NCI-H82 treated with DMSO at 0.1 percent for 48 hours (cell line): Measurements from ENCODE around the gene RIMS4.
"Not testable (repeated sequence)": the region's sequence is repeated elsewhere in the genome, so short reads cannot be mapped to it uniquely, and the experiment has no call there.

ENCODE experiments used
- DNase-seq: peaks from one replicate; lab custom pipeline; 2025; ENCODE audit not compliant: unreplicated experiment; lab: John Stamatoyannopoulos, UW

Gene RIMS4

DNA sequence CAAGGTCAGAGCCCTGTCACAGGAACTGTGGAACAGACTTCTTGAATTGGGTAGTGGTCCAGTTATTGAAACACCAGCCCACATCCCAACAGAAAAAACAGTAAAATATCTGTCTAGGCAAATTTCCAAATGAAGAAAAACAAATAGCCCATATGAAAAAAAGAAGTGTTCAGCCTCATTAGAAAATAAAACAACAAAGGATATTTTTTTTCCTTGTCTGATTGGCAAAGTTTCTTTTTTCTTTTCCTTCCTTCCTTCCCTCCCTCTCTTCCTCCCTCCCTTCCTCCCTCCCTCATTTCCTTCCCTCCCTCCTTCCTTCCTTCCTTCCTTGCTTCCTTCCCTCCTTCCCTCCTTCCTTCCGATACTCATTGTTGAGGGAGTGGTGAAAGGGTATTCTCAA, 20.6 kb upstream of the RIMS4 start:
- DNase-seq: no peak

DNA sequence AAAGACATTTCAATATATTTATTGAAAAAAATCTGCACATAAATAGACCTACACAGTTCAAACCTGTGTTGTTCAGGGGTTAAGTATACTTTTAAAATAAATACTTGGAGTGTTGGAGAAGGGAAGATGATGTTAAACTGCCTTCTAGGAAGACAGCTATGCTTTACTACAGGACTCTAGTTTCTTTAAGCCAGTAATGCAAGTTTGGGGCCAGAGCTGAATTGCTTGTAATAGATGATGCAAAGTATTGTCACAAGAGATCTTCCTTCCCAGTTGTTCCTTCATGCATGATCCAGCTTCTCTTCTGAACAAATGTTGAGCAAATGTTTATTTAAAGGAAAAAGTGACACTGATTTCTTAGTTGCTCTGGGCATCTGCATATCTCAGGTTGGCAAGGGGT, 20.2 kb upstream of the RIMS4 start:
- DNase-seq: no peak

DNA sequence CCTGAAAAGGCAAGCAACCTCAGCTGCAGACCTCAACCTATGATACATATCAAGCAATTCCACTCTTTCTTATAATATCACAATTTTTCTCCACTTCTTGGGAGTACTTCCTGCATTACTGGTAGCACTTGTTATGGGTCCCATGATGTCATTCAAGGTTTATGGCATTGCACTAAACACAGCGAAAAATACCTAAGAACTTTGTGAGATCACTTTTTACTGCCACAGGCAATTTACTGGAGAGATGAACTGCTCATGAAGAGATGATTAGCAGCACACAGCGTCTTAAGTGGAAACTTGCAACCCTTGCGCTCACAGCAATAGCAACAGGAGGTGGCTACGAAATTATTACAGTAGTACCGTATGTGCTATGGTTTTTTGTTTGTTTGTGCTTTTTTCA, 19.3 kb upstream of the RIMS4 start:
- no peak for DNase-seq

DNA sequence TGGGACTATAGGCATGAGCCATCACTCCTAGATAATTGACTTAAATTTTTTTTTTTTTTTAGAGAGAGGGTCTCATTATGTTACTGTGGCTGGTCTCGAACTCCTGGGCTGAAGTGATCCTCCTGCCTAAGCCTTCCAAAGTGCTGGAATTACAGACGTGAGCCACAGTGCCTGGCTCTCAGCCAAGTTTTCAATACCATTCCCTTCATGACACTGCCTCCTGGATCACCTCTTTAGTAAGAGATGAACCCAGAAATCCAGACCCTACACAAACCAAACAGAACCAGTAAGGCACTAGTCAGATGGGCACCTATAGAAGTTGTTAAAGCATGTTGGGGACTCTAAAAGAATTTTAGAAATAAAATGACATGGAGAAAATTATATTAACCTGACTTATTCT, 18.3 kb upstream of the RIMS4 start:
- no peak for DNase-seq

DNA sequence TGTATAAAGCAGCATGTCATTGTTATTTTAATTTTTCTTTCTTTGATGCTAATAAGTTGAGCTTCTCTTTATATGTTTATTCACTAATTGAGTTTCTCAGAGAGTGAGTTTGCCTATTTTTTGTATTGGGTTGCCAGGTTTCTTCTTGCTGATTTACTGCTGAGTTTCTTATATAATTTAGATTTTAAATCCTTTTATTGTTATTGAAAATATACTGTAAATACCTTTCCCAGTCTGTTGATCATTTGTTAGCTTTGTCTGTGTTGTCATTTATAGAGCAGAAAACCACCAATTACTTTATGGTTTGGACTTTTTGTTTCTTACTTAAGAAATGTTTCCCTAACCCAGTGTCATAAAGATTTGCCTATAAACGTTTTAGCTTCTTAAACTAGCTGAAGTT, 17.1 kb upstream of the RIMS4 start:
- no peak for DNase-seq

DNA sequence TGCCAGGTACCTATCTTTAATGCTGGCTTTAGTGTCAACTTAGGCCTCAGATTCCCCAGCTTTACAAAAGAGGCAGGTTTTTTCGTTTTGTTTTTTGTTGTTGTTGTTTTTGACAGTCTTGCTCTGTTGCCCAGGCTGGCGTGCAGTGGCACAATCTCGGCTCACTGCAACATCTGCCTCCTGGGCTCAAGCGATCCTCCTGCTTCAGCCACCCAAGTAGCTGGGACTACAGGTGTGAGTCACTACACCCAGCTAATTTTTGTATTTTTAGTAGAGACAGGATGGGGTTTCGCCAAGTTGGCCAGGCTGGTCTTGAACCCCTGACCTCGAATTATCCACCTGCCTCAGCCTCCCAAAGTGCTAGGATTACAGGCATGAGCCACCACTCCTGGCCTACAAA, 11.2 kb upstream of the RIMS4 start:
- DNase-seq: not testable (repeated sequence)

DNA sequence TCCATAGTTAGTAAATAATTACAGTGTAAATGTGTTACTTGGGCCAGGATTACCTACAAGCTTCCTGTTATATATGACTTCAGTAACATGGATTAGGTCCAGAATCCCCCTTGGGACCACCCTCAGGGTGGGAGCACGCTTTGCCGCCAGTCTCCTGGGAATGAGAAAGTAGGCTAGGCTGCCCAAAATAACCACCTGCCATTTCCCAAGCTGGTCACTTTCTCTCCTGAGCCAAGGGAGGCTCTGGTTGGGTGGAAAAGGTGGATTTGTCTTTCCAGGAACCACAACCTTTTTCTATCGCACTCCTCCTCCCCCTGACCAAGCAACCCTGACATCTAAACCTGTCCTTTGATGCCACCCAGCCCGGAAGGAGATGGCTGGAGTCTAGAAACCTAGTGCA, 9.6 kb upstream of the RIMS4 start:
- DNase-seq: peak; percentile 6

DNA sequence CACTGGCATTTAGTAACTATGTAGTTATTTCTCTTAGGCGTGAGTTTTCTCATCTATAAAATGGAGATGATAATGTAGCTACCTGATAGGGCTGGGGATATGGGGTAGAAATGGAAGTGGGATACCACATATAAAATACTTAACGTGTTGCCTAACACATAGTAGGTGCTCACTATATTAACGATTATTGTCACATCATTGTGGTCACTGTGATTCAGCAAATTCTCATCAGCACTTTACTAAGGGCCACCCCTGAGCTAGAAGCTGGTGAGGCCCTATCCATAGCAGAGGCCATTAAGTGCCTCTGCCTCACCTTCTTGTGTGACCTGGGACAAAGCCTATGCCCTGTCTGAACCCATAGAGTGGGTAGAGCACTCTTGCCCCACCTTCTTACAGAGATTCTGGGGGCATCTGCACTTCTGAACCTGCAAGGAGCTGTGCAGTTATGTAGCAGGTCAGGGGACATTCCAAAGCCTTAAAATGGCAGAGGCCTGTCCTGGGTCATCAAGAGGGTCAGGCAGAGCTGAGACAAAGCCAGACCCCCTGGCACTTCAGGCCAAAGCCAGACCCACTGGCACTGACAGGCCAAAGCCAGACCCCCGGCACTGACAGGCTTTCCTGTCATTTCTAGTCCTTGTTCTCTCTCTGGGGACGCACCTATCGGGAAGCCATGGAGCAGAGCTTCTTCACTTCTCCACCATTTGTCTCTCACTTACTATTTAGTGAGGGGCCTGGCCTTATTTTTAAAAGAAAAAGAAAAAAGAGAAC, 7.0 kb upstream of the RIMS4 start:
- no peak for DNase-seq

DNA sequence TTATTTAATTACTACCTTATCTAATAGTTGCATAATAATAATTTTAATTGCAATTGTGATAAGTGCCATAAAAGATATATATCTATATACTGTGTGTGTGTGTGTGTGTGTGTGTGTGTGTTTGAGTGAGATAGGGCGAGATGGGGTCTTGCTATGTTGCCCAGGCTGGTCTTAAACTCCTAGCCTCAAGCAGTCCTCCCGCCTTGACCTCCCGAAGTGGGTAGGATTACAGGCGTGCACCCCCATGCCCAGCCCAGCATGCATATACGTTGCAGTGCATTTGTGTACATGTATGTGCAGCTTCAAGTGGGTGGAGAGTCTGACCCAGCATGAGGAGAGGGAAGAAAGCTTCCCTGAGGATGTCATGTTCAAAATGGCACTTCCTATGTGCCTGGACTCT, 4.6 kb upstream of the RIMS4 start:
- no peak for DNase-seq

DNA sequence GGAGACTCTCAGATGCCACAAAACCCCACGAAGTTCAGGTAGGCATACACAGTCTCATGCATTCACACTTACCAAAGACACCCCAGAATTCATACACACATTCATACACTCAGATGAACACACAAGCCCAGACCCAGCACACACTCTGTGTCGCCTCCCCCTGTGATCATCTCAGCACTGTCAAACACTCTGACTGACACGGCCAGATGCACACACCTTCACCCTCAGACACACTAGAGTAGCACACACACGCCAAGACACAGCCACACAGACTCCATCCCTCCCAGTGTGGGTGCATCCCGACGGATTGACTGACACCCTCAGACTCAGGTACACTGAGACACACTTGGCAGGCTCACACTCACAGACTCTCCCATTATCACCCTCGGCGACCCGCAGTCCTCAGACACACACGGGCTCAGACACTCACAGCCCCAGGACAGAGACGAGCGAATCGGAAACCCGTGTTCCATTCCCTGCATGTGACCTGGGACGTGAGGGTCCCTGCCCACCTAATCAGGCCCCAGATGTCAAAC, 872 bp upstream of the RIMS4 start:
- no peak for DNase-seq

DNA sequence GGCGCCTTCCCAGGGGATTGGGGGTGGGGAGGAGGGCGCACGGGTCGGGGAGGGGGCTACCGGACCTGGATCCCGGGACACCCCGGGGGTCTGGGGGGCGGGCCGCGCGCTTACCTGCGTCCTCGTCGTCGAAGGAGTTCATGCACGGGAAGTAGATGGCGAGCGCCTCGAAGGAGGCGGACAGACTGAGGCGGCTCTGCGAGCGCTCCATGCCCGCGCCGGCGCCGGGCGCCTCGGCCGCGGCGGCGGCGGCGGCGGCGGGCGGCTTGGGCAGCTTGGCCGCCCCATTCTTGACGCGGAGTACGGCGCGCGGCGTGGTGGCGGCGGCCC, 320 bp downstream of the RIMS4 start:
- no peak for DNase-seq

DNA sequence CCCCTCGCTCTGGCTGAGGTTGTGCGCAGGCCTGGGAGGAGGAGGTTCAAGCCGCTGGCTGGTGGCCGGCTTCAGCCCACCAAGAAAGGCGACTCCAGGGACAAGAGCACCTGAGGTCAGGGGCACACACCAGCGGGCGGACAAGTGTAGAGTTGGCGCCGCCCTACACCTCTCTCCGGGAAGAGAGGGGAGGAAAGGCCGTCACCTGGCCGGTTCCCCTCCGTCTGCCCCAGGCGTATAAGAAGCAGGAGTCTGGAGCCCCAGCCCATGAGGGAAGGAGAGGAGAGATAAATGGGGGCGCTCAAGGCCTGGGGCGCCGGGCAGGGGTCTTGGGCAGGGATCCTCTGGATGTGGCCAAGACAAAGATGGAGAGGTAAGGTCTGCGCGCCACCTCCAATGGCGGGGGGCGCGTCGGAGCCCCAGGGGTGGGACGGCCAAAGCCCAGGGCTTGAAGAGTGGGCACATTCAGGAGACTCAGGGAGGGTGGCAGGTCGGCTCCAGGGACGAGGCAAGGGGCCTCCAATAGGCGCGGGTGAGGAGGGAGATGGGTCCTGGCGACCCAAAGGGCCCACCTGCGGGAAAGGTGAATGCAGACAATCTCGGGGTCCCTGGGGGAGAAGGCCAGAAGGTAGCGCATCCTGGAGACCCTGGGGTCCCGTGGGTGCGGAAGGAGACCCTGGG, 826 bp downstream of the RIMS4 start:
- no peak for DNase-seq

DNA sequence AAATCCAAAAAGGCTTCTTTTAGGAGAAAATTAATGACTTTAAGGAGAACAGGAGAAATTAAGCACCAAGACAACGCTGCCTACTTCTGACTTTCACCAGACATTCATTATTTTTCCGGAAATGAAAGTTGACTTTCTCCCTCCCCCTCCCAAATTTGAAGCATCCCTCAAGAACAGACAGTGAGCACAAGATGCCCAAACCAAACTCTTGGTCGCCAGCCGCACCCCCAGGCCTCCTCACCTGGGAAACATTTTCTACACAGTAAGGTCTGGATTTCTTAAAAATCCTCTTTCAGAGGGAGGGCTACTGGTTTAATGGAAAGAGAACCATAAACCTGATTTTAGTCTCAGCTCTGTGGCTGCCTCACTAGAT, 2.7 kb downstream of the RIMS4 start:
- no peak for DNase-seq

DNA sequence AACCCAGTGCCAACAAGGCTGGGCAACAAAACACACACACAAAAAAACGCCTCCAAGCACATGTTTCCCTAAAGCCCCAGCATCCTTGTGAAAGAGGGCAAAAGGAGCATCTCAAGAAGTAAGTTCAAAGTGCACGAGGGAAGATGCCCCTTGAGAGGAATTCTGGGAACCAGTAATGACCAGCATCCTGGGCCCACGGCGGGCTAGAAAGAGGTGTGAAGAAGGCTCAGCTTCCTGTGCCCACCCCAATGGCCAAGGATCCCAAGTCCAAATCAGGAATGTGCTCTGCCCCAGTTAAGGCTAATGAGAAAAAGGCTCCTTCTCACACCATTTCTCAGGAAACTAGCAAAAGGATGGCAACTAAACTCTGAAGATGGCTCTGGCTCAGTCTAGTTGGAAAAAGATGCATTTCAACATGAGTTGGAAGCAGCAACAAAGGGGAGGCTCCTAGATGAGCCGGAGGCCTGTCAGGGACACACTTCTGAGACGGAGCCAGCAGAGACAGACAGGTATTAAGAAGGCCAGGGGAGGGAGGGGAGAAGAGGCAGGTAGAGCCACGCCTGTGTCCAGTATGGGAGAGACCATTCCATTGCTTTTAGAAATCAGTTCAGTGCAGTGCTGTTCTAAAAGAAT, 3.2 kb downstream of the RIMS4 start:
- DNase-seq: no peak

DNA sequence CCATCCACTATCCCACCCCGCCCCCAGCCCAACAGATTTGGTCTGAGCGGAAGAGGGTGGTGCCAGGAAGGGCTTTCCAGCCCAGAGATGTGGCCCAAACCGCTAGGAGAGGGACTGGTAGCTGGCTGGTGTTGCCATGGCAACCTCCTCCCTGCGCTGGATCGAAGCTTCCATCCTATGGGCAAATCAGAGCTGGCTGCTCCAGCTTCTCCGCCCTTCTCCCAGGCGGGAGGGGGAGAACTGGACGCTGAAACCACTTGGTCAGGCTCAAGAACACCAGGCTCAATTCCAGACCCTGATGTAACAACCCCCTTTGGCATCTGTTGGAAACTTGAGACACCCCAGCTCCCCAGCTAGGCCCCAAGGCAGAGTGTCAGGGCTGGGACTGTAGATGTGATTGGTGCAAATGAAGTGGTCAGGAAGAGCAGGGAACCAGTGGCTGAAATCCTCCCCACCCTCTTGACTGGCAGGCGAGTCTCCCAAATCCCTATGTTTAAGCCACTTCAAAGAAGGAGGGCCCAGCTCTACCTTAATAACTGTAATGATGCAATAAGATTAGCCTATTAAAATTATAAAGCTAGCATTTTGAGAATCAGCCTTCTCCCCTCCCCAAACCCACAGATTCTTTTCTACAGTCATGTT, 4.2 kb downstream of the RIMS4 start:
- DNase-seq: peak; percentile 36

DNA sequence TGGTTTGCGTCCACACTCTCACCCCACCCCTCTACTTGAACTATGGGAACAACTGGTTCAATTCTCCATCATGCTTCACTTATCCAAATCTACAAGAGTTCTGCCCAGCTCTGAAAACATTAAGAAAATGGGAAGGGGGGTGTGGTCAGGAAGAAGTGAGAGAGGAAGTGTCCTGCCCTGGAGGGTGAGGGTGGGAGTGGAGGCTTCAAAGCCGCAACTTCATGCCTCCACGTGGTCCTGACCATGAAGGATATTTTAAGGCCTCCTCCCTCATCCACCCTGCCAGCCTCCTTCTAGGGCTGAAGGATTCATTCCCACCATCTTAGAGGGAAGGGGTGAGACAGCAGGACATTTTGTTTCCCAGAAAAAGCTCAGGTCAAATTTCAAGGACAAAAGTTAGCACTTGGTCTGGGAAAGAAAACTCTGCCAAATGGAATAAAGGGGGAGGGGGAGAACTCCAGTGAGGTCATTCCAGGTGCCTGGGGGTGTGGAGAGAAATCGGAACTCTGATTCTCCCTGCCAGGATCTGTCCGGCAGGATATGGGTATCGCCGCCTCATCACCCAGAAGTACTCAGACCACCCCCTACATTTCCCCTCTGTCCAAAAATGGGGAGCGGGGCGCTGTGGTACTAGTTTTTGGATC, 4.9 kb downstream of the RIMS4 start:
- no peak for DNase-seq

DNA sequence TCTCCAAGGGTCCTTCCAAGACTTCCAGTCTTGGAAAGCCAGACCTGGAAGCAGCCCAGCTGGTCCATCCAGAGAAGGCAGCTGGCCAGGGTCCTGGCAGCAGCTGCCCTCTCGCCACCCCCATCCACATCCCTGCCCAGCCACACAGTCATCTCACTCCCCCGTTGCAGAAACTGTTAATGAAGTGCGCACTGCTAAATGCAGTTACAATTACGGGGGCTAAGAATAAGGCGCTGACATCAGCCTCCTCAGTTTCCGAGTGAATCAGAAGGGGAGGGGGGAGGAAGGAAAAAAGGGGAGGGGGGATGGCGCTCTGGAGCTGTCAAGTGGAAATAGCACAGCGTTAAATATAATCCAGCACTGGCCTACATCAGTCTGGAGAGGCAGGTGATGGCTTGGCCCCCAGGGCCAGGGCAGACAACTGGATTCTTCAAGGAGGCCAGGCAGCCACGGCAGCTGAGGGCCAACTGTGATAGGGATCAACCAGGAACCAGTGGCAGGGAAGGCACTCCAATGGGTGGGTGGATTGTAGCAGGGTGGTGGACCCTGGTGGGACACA, 6.9 kb downstream of the RIMS4 start:
- no peak for DNase-seq

DNA sequence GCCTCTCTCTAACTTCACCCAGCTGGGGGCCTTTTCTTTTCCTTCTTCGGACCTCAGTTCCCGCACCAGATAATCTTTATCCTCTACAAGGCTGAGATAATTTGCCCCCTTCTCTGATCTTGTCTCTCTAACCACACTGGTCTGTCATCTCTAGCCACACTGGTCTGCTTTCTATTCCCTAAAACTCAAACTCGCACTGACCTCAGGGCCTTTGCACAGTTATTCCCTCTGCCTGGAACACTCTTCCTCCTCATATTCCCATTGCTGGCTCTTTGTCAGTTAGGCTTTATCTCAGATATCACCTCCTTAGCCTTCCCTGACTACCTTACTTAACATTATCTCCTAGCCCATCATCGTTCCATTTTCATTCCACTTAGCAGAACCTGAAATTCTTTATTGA, 7.6 kb downstream of the RIMS4 start:
- DNase-seq: no peak

DNA sequence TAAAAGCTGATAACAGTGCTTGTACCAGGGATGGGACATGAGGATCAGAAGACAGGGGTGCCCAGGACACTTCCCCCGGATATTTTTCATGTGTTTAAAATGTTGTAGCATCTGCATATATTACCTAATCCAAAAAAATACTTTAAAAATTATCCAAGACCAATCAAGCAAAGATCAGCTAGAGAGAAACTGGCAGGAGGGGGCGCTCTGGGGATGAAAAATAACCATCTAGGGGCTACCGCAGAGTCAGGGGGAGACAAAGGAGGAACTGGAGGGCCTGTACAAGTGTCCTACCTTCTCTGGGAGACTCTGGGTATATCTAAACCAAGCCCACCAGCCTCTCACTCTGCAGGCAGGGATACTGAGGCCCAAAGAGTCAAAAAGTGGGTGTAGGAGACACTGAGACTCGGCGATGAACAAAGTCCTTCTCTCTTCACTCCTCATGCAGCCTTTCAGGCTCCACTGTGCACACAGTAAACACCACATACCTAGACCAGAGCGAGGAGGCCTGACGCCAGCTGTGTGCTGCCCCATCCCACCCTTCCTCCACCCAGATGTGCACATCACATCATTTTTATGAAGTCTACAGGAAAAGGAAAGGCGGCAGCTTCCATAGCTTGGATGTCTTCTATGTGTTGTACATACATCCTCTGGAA, 9.8 kb downstream of the RIMS4 start:
- DNase-seq: no peak

DNA sequence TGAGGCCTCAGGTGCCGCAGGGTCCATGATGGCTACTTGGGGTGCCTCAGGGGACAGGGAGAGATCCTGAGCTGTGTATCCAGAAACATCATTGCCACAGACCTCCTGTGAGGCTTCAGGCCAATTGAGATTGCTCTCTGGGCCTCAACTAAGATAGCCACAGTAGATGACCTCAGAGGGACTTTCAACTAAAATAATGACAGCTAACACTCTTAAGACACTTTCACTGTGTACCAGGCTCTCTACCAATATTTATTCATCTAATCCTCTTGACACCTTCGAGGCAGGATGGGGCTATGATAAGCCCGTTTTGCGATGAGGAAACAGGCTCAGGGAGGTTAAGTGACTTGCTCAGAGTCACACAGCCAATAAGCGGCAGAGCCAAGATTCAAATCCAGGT, 10.7 kb downstream of the RIMS4 start:
- no peak for DNase-seq
